SK-N-SH treated with all-trans-retinoic acid at 6 μM for 48 hours (cell line): Measurements from ENCODE around the gene FAM174C.
"Not testable (repeated sequence)": the region's sequence is repeated elsewhere in the genome, so short reads cannot be mapped to it uniquely, and the experiment has no call there.

ENCODE experiments used
- ATAC-seq: fragments of 200-7000 bp; cut with Tn5 transposase; 3 replicates; pipeline ENCODE4 v1.9.1; 2020; ENCODE audit warnings: mild to moderate bottlenecking, moderate library complexity
- ARNTL ChIP-seq: fragments of 450-650 bp; formaldehyde crosslinking; IDR thresholded peaks from 2 replicates; pipeline ENCODE4 v1.5.0; 2020; ENCODE audit warnings: low read depth, mild to moderate bottlenecking, moderate library complexity, borderline replicate concordance
- BACH2 ChIP-seq: fragments of 250-450 bp; sonication (Bioruptor Pico); IDR thresholded peaks from 2 replicates; pipeline ENCODE4 v1.9.0; 2021; ENCODE audit warnings: mild to moderate bottlenecking, borderline replicate concordance
- CSDC2 ChIP-seq: fragments of 250-450 bp; sonication (Bioruptor Pico); IDR thresholded peaks from 2 replicates; pipeline ENCODE4 v1.5.0; 2020; ENCODE audit warnings: mild to moderate bottlenecking, moderate library complexity
- ESRRG ChIP-seq: fragments of 250-450 bp; sonication (Bioruptor Pico); IDR thresholded peaks from 2 replicates; pipeline ENCODE4 v1.6.1; 2021; ENCODE audit warnings: mild to moderate bottlenecking
- GLIS3 ChIP-seq: fragments of 250-450 bp; sonication (Bioruptor Pico); IDR thresholded peaks from 2 replicates; pipeline ENCODE4 v1.5.0; 2020; ENCODE audit warnings: mild to moderate bottlenecking, moderate library complexity
- ISL1 ChIP-seq: fragments of 250-450 bp; sonication (Bioruptor Pico); IDR thresholded peaks from 2 replicates; pipeline ENCODE4 v2.1.2; 2022; ENCODE audit warnings: mild to moderate bottlenecking, moderate library complexity
- OSR1 ChIP-seq: fragments of 250-450 bp; sonication (Bioruptor Pico); IDR thresholded peaks from 2 replicates; pipeline ENCODE4 v1.8.0; 2022; ENCODE audit warnings: moderate library complexity, mild to moderate bottlenecking, inconsistent platforms
- PPARA ChIP-seq: fragments of 250-450 bp; sonication (Bioruptor Pico); IDR thresholded peaks from 2 replicates; pipeline ENCODE4 v1.5.0; 2020; ENCODE audit warnings: mild to moderate bottlenecking, borderline replicate concordance
- RARB ChIP-seq: fragments of 250-450 bp; sonication (Bioruptor Pico); IDR thresholded peaks from 2 replicates; pipeline ENCODE4 v1.8.0; 2021; ENCODE audit warnings: mild to moderate bottlenecking, moderate library complexity
- SNAI2 ChIP-seq: fragments of 250-450 bp; sonication (Bioruptor Pico); IDR thresholded peaks from 2 replicates; pipeline ENCODE4 v1.5.0; 2020; ENCODE audit warnings: mild to moderate bottlenecking, moderate library complexity
- TCF4 ChIP-seq: fragments of 250-450 bp; sonication (Bioruptor Pico); IDR thresholded peaks from 2 replicates; pipeline ENCODE4 v1.8.0; 2021; ENCODE audit warnings: mild to moderate bottlenecking, moderate library complexity, borderline replicate concordance
- TOX ChIP-seq: fragments of 250-450 bp; sonication (Bioruptor Pico); IDR thresholded peaks from 2 replicates; pipeline ENCODE4 v1.8.0; 2021; ENCODE audit warnings: mild to moderate bottlenecking, moderate library complexity, borderline replicate concordance
- ZC3H10 ChIP-seq: fragments of 250-450 bp; sonication (Bioruptor Pico); IDR thresholded peaks from 2 replicates; pipeline ENCODE4 v1.5.1; 2021; ENCODE audit warnings: mild to moderate bottlenecking, moderate library complexity
- ZFP3 ChIP-seq: fragments of 250-450 bp; sonication (Bioruptor Pico); IDR thresholded peaks from 2 replicates; pipeline ENCODE4 v1.5.0; 2020; ENCODE audit warnings: mild to moderate bottlenecking, moderate library complexity
- ZFP30 ChIP-seq: fragments of 450-650 bp; formaldehyde crosslinking; IDR thresholded peaks from 2 replicates; pipeline ENCODE4 v1.5.0; 2022; ENCODE audit warnings: mild to moderate bottlenecking, moderate library complexity
- ZNF565 ChIP-seq: fragments of 450-650 bp; formaldehyde crosslinking; conservative IDR thresholded peaks from 2 replicates; pipeline ENCODE4 v1.5.0; 2020; ENCODE audit warnings: low read depth, mild to moderate bottlenecking, moderate library complexity
- ZNF70 ChIP-seq: fragments of 450-650 bp; formaldehyde crosslinking; IDR thresholded peaks from 2 replicates; pipeline ENCODE4 v1.5.0; 2020; ENCODE audit warnings: mild to moderate bottlenecking, moderate library complexity
- ZNF8 ChIP-seq: fragments of 450-650 bp; formaldehyde crosslinking; IDR thresholded peaks from 2 replicates; pipeline ENCODE4 v1.5.0; 2020; ENCODE audit warnings: mild to moderate bottlenecking, moderate library complexity
- TF ChIP-seq, protein P1 (sequence below): fragments of 250-450 bp; sonication (Bioruptor Pico); IDR thresholded peaks from 2 replicates; pipeline ENCODE4 v1.5.0; 2020; ENCODE audit warnings: mild to moderate bottlenecking, moderate library complexity
- TF ChIP-seq, protein P2 (sequence below): fragments of 250-450 bp; sonication (Bioruptor Pico); IDR thresholded peaks from 2 replicates; pipeline ENCODE4 v1.8.0; 2020; ENCODE audit warnings: mild to moderate bottlenecking, moderate library complexity, borderline replicate concordance
- TF ChIP-seq, protein P3 (sequence below): fragments of 250-450 bp; sonication (Bioruptor Pico); IDR thresholded peaks from 2 replicates; pipeline ENCODE4 v1.5.1; 2020; ENCODE audit warnings: low read depth, mild to moderate bottlenecking, moderate library complexity

The FAM174C gene

GRCh38 chr19:1302533-1303239 lies 27.4 kb downstream of the FAM174C start:
- ATAC-seq: no peak
- TF ChIP-seq ZNF70 (CRISPR knock-in tag) (no peak), ZNF8 (no peak), ZFP30 (CRISPR knock-in tag) (no peak), BACH2 (CRISPR knock-in tag) (no peak), PPARA (CRISPR knock-in tag) (no peak)
- TF ChIP-seq, protein P1, sequence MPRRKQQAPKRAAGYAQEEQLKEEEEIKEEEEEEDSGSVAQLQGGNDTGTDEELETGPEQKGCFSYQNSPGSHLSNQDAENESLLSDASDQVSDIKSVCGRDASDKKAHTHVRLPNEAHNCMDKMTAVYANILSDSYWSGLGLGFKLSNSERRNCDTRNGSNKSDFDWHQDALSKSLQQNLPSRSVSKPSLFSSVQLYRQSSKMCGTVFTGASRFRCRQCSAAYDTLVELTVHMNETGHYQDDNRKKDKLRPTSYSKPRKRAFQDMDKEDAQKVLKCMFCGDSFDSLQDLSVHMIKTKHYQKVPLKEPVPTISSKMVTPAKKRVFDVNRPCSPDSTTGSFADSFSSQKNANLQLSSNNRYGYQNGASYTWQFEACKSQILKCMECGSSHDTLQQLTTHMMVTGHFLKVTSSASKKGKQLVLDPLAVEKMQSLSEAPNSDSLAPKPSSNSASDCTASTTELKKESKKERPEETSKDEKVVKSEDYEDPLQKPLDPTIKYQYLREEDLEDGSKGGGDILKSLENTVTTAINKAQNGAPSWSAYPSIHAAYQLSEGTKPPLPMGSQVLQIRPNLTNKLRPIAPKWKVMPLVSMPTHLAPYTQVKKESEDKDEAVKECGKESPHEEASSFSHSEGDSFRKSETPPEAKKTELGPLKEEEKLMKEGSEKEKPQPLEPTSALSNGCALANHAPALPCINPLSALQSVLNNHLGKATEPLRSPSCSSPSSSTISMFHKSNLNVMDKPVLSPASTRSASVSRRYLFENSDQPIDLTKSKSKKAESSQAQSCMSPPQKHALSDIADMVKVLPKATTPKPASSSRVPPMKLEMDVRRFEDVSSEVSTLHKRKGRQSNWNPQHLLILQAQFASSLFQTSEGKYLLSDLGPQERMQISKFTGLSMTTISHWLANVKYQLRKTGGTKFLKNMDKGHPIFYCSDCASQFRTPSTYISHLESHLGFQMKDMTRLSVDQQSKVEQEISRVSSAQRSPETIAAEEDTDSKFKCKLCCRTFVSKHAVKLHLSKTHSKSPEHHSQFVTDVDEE: no peak

- no peak for ATAC-seq
- TF ChIP-seq ISL1 (CRISPR knock-in tag) (no peak), CSDC2 (CRISPR knock-in tag) (no peak), ZNF565 (CRISPR knock-in tag) (no peak), RARB (CRISPR knock-in tag) (no peak), ARNTL (CRISPR knock-in tag) (no peak), OSR1 (CRISPR knock-in tag) (no peak), TOX (CRISPR knock-in tag) (no peak), GLIS3 (CRISPR knock-in tag) (no peak), ZFP3 (CRISPR knock-in tag) (no peak), ZFP30 (CRISPR knock-in tag) (no peak), ZC3H10 (no peak)
- TF ChIP-seq, protein P1: no peak
- TF ChIP-seq, protein P2, sequence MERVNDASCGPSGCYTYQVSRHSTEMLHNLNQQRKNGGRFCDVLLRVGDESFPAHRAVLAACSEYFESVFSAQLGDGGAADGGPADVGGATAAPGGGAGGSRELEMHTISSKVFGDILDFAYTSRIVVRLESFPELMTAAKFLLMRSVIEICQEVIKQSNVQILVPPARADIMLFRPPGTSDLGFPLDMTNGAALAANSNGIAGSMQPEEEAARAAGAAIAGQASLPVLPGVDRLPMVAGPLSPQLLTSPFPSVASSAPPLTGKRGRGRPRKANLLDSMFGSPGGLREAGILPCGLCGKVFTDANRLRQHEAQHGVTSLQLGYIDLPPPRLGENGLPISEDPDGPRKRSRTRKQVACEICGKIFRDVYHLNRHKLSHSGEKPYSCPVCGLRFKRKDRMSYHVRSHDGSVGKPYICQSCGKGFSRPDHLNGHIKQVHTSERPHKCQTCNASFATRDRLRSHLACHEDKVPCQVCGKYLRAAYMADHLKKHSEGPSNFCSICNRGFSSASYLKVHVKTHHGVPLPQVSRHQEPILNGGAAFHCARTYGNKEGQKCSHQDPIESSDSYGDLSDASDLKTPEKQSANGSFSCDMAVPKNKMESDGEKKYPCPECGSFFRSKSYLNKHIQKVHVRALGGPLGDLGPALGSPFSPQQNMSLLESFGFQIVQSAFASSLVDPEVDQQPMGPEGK (CRISPR knock-in tag): no peak
- TF ChIP-seq, protein P3, sequence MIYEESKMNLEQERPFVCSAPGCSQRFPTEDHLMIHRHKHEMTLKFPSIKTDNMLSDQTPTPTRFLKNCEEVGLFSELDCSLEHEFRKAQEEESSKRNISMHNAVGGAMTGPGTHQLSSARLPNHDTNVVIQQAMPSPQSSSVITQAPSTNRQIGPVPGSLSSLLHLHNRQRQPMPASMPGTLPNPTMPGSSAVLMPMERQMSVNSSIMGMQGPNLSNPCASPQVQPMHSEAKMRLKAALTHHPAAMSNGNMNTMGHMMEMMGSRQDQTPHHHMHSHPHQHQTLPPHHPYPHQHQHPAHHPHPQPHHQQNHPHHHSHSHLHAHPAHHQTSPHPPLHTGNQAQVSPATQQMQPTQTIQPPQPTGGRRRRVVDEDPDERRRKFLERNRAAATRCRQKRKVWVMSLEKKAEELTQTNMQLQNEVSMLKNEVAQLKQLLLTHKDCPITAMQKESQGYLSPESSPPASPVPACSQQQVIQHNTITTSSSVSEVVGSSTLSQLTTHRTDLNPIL (CRISPR knock-in tag): no peak
- TF ChIP-seq, all 23 proteins: peak for 0
These were observed 29.0 kb downstream of the FAM174C start for GRCh38 chr19:1304197-1304924.

- ATAC-seq: not testable (repeated sequence)
These were observed 30.0 kb downstream of the FAM174C start for GRCh38 chr19:1305354-1305753.

GRCh38 chr19:1307320-1307719 lies 32.0 kb downstream of the FAM174C start:
- TF ChIP-seq SNAI2 (CRISPR knock-in tag) (no peak), RARB (CRISPR knock-in tag) (no peak), ZNF565 (CRISPR knock-in tag) (no peak), ARNTL (CRISPR knock-in tag) (no peak), ESRRG (CRISPR knock-in tag) (no peak), OSR1 (CRISPR knock-in tag) (no peak), TCF4 (CRISPR knock-in tag) (no peak), CSDC2 (CRISPR knock-in tag) (no peak)
- TF ChIP-seq, all 23 proteins: peak for 0
- ATAC-seq: no peak
